ENCODE results near the gene ATP2C2.

- TF ChIP-seq CTCF (conservative IDR thresholded peaks at IDR 0.05; ENCODE audit: low read depth, low read length): no peak
- TF ChIP-seq EZH2phosphoT487 (IDR thresholded peaks at IDR 0.05; ENCODE audit: borderline replicate concordance, low read length): no peak
- TF ChIP-seq EZH2 (IDR thresholded peaks at IDR 0.05; ENCODE audit: low read length, unreplicated experiment): no peak
These were observed 114.9 kb downstream of the ATP2C2 start for GRCh38 chr16:84482951-84483881.
